ENCODE results near the gene B3GAT1. TPM values are rescaled to one million over a fixed set of nuclear protein-coding genes. Genes with fewer than 3 reads are reported as not detected.

The B3GAT1 gene
- total RNA-seq, 4 donors from 2014 or later, result 0.19 to 0.72 (median 0.55) TPM

GRCh38 chr11:134331354-134332188 lies 80.5 kb downstream of the B3GAT1 start, which contains the start of gene GLB1L2:
Gene GLB1L2 (plus strand): TSS chr11:134331988. CDS start chr11:134332062, 74 bp downstream.
- TF ChIP-seq CTCF (IDR thresholded peaks at IDR 0.05), result no peak
- ATAC-seq (ENCODE audit: low FRiP score) (peak; percentile 92), DNase-seq (ENCODE audit: low spot score) (peak; percentile 29)

GRCh38 chr11:134330611-134331353 lies 81.3 kb downstream of the B3GAT1 start:
- no peak for ATAC-seq (ENCODE audit: low FRiP score)
- TF ChIP-seq CTCF (IDR thresholded peaks at IDR 0.05), result no peak
- no peak for DNase-seq (ENCODE audit: low spot score)

Other genes starting within 250 kb of the B3GAT1 start
- gene NCAPD3, start 188.3 kb downstream of the B3GAT1 start, total RNA-seq, result 10 to 100 TPM; 10.4 to 14.3 (median 11.2) TPM
- 10 to 100 TPM; 25.4 to 52.8 (median 37.0) TPM for gene VPS26B, start 187.6 kb downstream of the B3GAT1 start, total RNA-seq
- gene THYN1, start 158.9 kb downstream of the B3GAT1 start, total RNA-seq, result 10 to 100 TPM; 26.9 to 76.5 (median 59.6) TPM
- 10 to 100 TPM; 21.4 to 33.4 (median 28.2) TPM for gene ACAD8, start 158.7 kb downstream of the B3GAT1 start, total RNA-seq
- gene GLB1L3, start 135.9 kb downstream of the B3GAT1 start, total RNA-seq, result not detected
- gene GLB1L2, start 80.3 kb downstream of the B3GAT1 start, total RNA-seq, result 1 to 10 TPM; 1.8 to 5.5 (median 2.4) TPM

Data from omental fat pad (tissue), 4 donors.